HG03457 (cell line): ENCODE data around the gene DGKD.

Experiments
- ATAC-seq: cut with Tn5 transposase; IDR thresholded peaks from one replicate; pipeline ENCODE4 v1.9.1; 2021; ENCODE audit warnings: moderate number of reproducible peaks; ENCODE audit not compliant: unreplicated experiment

The DGKD gene

GRCh38 chr2:233455491-233455890, 101.2 kb downstream of the DGKD start:
- no peak for ATAC-seq

- no peak for ATAC-seq
Measured at GRCh38 chr2:233456111-233456510, 101.8 kb downstream of the DGKD start.

GRCh38 chr2:233456934-233457333, 102.6 kb downstream of the DGKD start:
- no peak for ATAC-seq

GRCh38 chr2:233457356-233457755, 103.1 kb downstream of the DGKD start:
- ATAC-seq, result no peak

GRCh38 chr2:233458031-233458610, 103.8 kb downstream of the DGKD start:
- ATAC-seq, result no peak

- ATAC-seq, result no peak
Measured at GRCh38 chr2:233458826-233459225, 104.5 kb downstream of the DGKD start.

GRCh38 chr2:233459426-233459825, 105.1 kb downstream of the DGKD start:
- ATAC-seq, result no peak

GRCh38 chr2:233460726-233461441, 106.6 kb downstream of the DGKD start:
- no peak for ATAC-seq

GRCh38 chr2:233461481-233461891, 107.2 kb downstream of the DGKD start:
- ATAC-seq, result no peak

GRCh38 chr2:233462202-233462785, 108.0 kb downstream of the DGKD start:
- ATAC-seq, result no peak

GRCh38 chr2:233462826-233463470, 108.7 kb downstream of the DGKD start:
- ATAC-seq, result no peak

- ATAC-seq, result no peak
Measured at GRCh38 chr2:233463586-233463985, 109.3 kb downstream of the DGKD start.

- no peak for ATAC-seq
Measured at GRCh38 chr2:233464056-233464455, 109.8 kb downstream of the DGKD start.

GRCh38 chr2:233464531-233465240, 110.4 kb downstream of the DGKD start:
- no peak for ATAC-seq

GRCh38 chr2:233466991-233467603, 112.8 kb downstream of the DGKD start:
- ATAC-seq, result no peak

GRCh38 chr2:233468047-233468740, 113.9 kb downstream of the DGKD start:
- no peak for ATAC-seq

GRCh38 chr2:233468741-233469110, 114.4 kb downstream of the DGKD start:
- ATAC-seq, result no peak

GRCh38 chr2:233469261-233470010, 115.1 kb downstream of the DGKD start:
- ATAC-seq, result no peak

- no peak for ATAC-seq
Measured at GRCh38 chr2:233470011-233470687, 115.9 kb downstream of the DGKD start.
